HG03432 (cell line): Measurements from ENCODE around the gene KRTAP10-3.

Source experiments
- ATAC-seq: cut with Tn5 transposase; IDR thresholded peaks from one replicate; pipeline ENCODE4 v1.9.1; 2021; ENCODE audit warnings: mild to moderate bottlenecking, moderate library complexity; ENCODE audit not compliant: unreplicated experiment

KRTAP10-3 gene

DNA sequence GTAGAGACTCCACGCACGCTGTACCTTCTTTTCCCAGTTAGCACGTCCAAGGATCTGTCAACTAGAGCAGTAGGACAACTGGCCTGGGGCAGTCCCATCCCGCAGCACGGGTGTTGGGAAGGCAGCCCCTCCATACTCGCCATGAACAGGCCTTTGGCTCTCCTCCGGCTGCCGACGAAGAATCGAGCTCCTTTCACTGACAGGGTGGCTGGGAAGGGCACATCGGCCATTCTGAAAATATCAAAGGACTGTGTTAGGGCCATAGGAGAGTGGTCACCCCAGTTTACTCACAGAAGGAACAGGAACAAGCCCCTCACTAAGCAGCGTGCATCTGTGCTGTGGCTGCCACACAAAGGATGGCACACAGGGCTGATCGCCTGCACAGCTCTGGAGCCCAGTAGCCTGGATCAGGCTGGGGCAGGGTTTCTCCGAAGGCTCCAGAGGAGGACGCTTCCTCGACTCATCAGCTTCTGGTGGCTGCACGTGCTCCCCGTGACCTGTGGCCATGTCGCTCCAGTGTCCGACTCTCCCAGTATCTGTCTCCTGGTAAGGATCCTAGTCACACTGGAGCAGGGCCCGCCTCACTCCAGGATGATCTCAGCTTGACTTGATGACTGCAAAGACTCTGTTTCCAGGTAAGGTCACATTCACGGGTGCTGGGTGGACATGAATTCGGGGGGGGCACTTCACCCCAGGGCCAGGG lies 27.5 kb downstream of the KRTAP10-3 start:
- ATAC-seq: no peak

DNA sequence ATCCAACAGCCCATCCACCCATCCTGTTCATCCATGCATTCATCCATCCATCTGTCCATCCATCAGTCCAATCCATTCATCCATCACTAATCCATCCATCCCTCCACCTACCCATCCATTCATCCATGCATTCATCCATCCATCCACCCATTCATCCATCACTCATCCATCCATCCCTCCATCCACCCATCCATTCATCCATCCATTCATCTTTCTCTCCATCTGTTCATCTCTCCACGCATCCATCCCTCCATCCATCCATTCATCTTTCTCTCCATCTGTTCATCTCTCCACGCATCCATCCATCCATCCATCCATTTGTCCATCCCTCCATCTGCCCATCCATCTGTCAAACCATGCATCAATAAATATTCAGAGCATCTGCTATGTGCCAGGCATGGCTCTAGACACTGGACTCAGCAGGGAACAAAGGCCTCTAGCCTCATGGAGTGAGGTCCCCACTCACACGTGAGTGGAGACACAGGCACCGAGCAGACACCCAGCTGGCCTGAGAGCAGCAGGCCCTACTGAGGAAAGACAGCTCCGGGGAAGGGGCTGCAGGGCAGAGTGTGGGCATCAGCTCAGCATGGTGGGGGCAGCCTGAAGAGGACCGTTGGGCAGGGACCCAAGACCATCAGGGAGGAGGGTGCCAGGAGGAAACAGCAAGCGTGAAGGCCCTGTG lies 28.2 kb downstream of the KRTAP10-3 start:
- no peak for ATAC-seq

DNA sequence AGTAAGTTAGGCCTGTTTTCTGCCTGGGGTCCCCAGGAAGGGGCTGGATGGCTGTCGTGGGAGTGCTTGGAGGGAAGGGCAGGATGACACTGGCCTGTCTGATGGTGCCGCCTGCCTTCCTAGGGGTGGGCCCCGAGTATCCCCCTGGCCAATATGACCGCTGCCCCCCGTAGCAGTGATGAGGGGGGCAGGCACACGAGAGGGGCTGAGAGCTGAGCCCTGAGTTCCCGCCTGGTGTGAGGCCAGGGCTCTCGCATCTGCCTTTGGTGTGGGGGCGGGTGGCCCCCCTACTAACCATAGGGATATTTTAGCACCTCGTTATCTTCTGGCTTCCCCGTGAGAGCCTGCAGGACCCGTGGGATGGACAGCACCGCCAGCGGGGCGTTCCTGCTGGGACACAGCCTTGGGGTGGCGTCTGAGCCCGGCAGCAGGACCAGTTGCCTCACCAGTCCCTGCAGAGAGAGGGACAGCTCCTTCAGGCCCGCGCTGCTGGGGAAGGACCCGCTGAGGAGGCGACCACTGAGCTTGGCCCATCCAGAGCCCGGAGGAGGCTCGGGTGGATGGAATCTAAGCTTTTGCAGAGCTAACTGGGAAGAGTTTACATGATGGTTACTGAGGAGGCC lies 29.0 kb downstream of the KRTAP10-3 start:
- no peak for ATAC-seq

GRCh38 chr21:44529011-44529421 lies 29.6 kb downstream of the KRTAP10-3 start:
- no peak for ATAC-seq

- no peak for ATAC-seq
Measured at GRCh38 chr21:44528634-44528995, 30.0 kb downstream of the KRTAP10-3 start.

DNA sequence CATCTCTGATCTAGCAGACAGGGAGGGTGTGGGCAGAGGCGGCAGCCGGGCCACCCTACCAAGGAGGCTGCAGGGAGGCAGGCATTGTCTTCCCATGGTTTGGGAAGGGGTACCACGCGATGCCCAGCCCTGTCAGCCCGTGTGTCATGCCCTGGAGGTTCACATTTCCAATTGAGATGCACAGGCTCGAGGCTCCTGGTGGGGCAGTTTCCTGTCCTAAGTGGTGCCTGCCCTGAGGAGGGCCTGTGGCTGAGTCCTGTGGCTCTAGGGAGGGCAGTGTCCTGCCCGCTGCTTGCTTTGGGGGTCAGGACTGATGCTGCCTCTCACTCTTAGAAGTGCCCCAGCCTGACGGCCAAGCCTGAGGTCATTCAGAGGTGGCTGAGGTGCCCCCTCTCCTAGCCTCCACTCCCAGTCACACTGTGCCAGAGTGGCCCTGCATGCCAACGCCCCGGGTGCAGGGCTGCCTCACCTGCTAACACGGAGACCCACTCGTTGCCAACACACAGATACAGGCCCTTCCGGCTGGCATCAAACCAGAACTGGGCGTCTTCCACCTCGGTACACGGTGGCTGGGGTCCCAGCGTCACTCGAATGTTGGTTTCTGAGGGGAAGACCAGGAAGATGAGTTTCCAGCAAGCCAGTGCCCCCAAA lies 30.5 kb downstream of the KRTAP10-3 start:
- no peak for ATAC-seq

DNA sequence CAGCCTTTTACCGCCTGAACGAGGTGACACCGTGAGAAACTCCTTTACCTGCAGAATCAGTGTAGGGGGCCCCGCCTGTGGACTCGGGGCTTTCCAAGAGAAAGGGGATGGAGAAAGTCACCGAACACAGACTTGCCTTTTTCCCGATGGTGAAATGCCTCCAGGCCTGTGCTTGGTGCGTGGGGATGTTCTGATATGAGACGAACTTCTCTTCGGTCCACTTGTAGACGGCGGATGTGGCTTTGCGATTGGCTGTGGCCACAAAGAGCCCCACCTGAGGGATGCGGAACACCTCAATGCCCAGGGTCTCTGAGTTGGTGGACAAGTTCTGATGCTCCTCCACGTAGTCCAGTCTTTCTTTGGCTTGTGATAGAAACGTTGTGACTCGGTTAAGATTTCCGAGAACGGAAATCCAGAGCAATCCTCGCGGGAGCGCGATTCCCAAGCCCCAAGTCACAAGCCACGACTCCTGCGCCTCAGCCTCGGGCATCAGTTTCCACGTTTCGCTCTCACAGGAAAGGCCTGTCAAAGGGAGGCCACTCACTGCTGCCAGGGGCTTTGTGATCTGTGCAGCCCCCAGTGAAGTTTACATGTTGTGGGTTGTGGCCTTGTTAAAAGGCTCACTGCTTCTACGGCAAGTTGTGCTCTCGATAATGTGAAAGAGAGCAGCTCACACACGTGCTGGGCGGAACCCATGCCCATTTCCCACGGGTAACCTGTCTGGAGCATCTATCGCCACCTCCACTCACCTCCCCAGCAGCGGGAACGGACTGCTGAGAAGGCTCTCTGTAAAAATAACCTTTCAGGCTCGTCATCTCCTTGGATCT lies 31.2 kb downstream of the KRTAP10-3 start:
- ATAC-seq: no peak

GRCh38 chr21:44526096-44526997 lies 32.2 kb downstream of the KRTAP10-3 start:
- no peak for ATAC-seq

GRCh38 chr21:44525391-44526095 lies 33.1 kb downstream of the KRTAP10-3 start:
- no peak for ATAC-seq

DNA sequence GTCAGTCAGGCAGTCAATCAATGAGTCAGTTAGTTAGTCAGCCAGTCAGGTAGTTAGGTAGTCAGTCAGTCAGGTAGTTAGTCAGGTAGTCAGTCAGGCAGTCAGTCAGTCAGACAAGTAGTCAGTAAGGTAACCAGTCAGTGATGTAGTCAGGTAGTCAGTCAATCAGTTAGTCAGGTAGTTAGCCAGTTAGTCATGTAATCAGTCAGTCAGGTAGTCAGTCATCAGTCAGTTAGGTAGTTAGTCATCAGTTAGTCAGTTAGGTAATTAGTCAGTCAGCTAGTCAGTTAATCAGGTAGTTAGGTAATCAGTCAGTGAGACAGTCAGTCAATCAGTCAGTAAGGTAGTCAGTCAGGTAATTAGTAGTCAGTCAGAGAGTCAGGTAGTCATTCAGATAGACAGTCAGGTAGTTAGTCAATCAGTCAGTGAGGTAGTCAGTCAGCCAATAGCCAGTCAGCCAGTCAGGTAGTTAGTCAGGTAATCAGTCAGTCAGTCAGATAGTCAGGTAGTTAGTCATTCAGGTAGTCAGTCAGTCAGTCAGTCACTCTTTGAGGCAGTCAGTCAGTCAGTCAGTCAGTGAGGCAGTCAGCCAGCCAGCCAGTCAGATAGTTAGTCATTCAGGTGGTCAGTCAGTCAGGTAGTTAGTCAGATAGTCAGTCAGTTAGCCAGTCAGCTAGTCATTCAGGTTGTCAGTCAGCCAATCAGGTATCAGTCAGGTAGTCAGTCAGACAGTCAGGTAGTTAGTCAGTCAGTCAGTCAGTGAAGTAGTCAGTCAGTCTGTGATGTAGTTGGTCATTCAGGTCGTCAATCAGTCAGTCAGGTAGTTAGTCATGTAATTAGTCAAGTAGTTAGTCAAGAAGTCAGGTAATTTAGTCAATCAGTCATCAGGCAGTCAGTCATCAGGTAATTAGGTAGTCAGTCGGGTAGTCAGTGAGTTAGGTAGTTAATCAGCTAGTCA lies 33.9 kb downstream of the KRTAP10-3 start:
- ATAC-seq: no peak

GRCh38 chr21:44523567-44524413 lies 34.8 kb downstream of the KRTAP10-3 start:
- no peak for ATAC-seq

DNA sequence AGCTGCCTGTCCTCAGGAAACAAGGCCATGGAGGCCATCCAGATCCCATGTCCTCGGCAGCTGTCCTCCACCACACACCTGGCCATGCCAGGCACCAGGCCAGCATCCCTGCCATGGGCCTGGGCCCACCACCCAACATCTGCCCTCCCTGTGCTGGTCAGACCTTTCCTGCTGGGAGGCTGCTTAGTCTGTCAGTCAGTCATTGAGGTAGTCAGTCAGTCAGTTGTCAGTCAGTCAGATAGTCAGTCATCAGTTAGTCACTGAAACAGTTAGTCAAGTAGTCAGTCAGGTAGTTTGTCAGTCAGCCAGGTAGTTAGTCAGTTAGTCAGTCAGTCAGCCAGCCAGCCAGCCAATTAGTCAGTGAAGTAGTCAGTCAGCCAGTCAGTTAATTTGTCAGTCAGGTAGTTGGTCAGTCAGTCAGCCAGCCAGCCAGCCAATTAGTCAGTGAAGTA lies 35.8 kb downstream of the KRTAP10-3 start:
- ATAC-seq: no peak

- ATAC-seq: no peak
Measured at GRCh38 chr21:44521928-44522752, 36.5 kb downstream of the KRTAP10-3 start.

DNA sequence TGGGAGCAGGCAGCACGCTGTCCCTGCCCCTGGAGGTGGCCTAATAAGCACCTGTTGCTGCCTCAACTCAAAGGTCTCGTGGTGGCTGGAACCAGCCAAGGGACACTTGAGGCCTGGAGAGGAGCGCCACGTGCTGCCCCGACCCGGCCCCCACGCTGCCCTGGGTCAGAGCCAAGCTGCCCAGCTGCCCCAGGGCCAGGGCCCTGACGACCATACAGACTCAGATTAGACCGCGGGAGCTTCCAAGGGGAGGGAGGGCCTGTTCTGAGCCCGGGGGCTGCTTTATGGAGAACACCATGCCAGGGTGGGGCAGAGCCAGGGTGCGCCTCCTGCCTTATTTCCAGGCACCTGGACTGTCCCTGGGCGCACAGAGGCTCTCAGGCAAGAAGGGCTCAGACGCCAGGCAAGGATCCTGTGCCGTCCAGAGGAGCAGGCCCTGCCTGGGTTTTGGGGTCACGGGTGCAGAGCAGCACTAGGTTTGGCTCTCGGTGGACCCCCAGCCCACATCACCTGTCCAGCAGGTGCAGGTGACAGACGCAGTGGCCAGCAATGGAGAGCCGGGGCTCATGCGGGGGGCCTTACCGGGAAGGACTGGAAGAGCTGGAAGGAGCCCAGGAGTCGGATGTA lies 37.2 kb downstream of the KRTAP10-3 start:
- ATAC-seq: no peak
